ENCODE results near the gene NCOA3.
"Not testable (repeated sequence)": the region's sequence is repeated elsewhere in the genome, so short reads cannot be mapped to it uniquely, and the experiment has no call there.

Gene NCOA3

GRCh38 chr20:47591231-47591630 is 89.5 kb downstream of the NCOA3 start:
- DNase-seq (ENCODE audit: low read depth) = no peak
- TF ChIP-seq CTCF (IDR thresholded peaks at IDR 0.05; ENCODE audit: control insufficient read depth, insufficient read depth, low read depth, low read length, missing control alignments) = no peak
- no peak overlapping the region for H3K4me3 ChIP-seq (ENCODE audit: control insufficient read depth, low read depth, low read length)

DNA sequence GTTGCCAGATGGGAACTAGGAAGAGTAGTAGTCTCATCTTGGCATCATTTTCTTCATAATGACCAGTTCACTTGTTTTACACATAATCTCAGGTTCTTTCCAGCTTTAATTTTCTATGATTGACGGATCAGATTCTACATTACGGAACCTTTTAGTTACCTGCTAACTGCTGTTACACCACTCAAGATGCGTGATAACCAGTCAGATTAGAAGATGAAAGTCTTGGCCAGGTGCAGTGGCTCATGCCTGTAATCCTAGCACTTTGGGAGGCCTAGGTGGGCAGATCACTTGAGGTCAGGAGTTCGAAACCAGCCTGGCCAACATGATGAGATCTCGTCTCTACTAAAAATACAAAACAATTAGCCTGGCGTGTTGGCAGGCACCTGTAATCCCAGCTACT is 92.5 kb downstream of the NCOA3 start:
- DNase-seq (ENCODE audit: low read depth) = no peak
- no peak overlapping the region for H3K4me3 ChIP-seq (ENCODE audit: control insufficient read depth, low read depth, low read length)
- TF ChIP-seq CTCF (IDR thresholded peaks at IDR 0.05; ENCODE audit: control insufficient read depth, insufficient read depth, low read depth, low read length, missing control alignments) = no peak

- H3K4me3 ChIP-seq (ENCODE audit: control insufficient read depth, low read depth, low read length); DNase-seq (ENCODE audit: low read depth): not testable (repeated sequence)
Observed at GRCh38 chr20:47595138-47595537, 93.5 kb downstream of the NCOA3 start.

GRCh38 chr20:47596003-47596571 is 94.4 kb downstream of the NCOA3 start:
- no peak for TF ChIP-seq CTCF (IDR thresholded peaks at IDR 0.05; ENCODE audit: control insufficient read depth, insufficient read depth, low read depth, low read length, missing control alignments)
- H3K4me3 ChIP-seq (ENCODE audit: control insufficient read depth, low read depth, low read length) = no peak overlapping the region
- DNase-seq (ENCODE audit: low read depth) = no peak

- no peak overlapping the region for H3K4me3 ChIP-seq (ENCODE audit: control insufficient read depth, low read depth, low read length)
- no peak for TF ChIP-seq CTCF (IDR thresholded peaks at IDR 0.05; ENCODE audit: control insufficient read depth, insufficient read depth, low read depth, low read length, missing control alignments)
- DNase-seq (ENCODE audit: low read depth) = no peak
Observed at GRCh38 chr20:47597090-47597489, 95.4 kb downstream of the NCOA3 start.

GRCh38 chr20:47598911-47599744 is 97.4 kb downstream of the NCOA3 start:
- no peak for TF ChIP-seq CTCF (IDR thresholded peaks at IDR 0.05; ENCODE audit: control insufficient read depth, insufficient read depth, low read depth, low read length, missing control alignments)
- no peak for DNase-seq (ENCODE audit: low read depth)
- no peak overlapping the region for H3K4me3 ChIP-seq (ENCODE audit: control insufficient read depth, low read depth, low read length)

DNA sequence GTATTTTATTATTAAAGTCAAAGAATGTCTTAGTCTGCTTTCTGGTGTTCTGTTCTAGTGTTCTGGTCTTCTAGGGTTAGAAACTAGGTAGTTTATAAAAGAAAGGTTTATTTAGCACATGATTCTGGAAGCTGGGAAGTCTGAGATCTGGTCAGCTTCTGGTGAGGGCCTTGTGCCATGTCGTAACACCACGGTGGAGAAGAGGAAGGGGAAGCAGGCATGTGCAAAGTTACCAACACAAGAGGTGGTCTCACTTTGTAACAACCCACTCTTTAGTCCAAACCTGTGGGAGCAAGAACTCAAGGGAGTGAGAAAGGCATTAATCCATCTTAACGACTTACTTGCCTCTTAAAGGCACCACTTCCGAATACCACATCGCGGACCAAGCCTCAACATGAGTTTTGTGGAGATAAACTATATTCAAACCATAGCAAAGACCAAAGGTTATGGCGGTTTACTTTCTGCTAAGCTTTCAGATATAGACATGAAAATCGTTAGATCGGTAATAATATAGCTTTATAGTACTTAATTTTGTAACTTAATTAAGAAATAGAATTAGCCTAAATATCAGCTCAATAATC is 99.4 kb downstream of the NCOA3 start:
- no peak for TF ChIP-seq CTCF (IDR thresholded peaks at IDR 0.05; ENCODE audit: control insufficient read depth, insufficient read depth, low read depth, low read length, missing control alignments)
- no peak overlapping the region for H3K4me3 ChIP-seq (ENCODE audit: control insufficient read depth, low read depth, low read length)
- DNase-seq (ENCODE audit: low read depth) = no peak
